GM19351 (cell line): ENCODE measurements around the gene CBX6.
"Not testable (repeated sequence)": the region's sequence is repeated elsewhere in the genome, so short reads cannot be mapped to it uniquely, and the experiment has no call there.

Source experiments
- ATAC-seq: cut with Tn5 transposase; IDR thresholded peaks from one replicate; pipeline ENCODE4 v1.9.1; 2021; ENCODE audit warnings: mild to moderate bottlenecking, moderate library complexity; ENCODE audit not compliant: unreplicated experiment

CBX6 gene

DNA sequence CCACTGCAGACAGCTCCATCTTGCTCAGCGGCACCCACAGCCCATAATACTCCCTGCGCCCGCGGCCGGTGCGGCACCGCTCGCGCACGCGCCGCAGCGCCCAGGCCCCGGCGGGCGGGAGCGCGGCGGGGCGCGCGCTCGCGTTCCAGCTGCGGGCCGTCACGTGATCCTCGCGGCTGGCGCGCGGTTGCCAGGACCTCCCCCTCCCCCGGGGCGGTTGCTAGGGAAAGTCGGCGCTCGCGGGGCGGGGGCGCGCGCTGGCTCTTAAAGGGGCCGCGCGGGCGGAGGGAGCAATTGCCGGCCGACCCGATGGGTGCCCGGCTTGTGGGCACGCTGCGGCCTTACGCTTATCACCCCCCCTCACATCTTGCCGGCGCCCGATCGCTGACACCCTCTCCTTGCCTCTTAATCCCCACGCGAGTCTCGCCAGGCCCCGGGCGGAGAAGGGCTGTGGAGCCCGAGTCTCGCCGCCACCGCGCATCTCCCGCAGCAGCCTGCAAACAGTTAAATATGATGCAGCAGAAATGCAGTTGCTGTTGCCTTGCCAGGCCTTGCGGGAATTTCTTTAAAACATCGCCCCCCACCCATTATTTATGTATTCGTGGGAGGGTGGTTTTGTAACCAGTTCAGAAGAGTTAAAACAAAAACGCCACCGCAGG is at the start of gene CBX6:
CBX6 (minus strand) TSS at position 45 of the 659 bp plus-strand sequence; CDS start at position 19, 26 bp downstream.
- ATAC-seq, result peak; percentile 54

DNA sequence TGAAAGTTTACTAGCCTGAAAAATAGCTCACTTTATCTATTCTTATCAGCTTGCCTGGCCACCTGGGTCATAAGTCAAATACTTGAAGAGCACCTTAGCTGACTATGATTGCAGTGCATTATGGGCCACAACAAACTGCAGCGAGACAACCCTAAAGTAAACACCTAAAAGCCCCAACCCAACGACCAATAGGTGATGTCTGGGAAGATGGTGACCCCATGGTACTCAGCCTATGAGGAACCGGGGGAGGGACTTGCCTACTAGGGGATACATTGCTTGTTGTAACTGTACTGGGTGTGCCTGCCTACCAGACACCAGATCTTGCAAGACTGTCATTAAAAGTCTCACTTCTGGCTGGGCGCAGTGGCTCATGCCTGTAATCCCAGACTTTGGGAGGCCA is 49.8 kb upstream of the CBX6 start:
- no peak for ATAC-seq

DNA sequence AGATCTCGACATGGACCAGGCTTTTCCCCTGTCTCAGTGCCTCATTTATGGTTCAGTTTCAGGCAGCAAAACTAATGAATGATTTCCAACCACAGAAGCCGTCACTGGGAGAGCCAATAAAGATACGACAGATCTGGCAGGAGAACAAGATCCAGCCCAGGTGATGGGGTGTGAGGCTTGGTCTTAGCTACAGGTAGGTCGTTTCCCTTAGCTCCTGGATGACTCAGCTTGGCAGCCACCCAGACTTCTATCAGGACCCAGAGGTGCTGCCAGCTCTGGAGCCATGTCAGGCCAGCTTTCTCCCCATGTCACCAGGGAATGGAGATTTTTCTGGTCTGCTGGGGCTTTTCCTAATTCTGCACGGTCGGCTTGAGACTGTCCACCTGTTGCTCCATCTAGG is 49.1 kb upstream of the CBX6 start:
- no peak for ATAC-seq

DNA sequence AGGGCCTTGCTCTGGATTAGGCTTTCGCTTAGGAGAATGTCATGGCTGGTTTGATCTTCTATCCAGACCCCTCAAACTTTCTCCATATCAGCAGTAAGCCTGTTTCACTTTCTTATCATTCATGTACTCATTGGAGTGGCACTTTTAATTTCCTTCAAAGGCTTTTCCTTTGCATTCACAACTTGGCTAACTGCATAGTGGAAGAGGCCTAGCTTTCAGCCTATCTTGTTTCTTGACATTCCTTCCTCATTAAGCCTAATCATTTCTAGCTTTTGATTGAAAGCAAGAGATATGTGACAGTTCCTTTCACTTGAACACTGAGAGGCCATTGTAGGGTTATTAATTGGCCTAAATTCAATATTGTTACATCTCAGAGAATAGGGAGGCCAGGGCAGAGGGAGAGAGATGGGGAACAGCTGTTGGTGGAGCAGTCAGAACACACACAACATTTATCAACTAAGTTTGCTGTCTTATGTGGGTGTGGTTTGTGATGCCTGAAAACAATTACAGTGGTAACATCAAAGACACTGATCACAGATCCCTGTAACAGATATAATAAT is 47.7 kb upstream of the CBX6 start:
- ATAC-seq, result no peak

DNA sequence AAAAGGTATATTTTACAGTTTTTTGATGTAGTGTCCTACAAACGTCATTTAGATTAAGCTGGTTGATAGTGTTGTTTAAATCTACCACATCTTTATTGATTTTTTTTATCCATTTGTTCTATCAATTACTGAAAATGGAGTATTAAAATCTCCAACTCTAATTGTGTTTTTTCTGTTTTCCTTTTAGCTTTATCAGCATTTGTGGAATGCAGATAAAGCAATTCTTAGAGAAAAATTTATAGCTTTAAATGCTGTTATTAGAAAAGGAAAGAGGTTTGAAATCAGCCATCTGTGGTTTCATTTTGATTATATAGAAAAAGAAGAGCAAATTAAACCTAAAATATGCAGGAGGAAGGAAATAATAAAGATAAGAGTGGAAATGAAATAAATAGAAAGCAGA is 39.4 kb upstream of the CBX6 start:
- no peak for ATAC-seq

DNA sequence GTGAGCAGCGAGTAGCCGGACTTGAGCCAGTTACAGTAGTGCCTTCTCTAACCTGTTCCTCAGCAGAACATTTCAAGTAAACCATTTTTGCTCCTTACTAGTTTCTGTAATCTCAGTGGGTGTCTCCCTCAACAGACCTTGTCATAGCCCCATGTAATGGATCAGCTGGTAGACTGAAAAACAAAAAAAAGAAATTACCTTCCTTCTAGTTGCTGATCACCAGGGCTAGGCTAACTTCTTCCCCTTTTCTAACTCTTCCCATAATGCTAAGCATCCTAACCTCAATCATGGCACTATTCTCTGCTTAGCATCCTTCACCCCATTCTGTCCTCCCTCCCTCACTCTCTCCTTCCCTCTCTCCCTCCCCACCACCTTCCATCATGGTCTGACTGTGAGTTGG is 35.8 kb upstream of the CBX6 start:
- ATAC-seq, result no peak

DNA sequence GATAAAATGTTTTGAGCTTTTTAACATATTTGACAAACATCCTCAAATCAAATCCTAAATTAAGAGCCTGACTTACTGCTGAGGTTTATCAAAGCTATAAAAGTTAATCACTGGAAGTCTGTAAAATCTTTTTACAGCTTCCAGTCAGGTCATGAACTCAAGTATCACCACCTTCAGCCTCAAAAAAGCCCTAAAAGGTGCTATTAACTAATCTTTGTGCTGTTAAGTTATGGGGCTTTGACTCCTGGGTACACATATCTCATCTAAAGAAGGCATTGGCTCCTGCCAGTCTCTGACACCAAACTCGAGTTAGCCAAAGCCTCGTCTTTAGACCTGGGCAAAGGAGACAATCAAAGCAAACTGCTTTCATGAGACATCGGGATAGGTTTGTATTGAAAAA is 34.0 kb upstream of the CBX6 start:
- no peak for ATAC-seq

DNA sequence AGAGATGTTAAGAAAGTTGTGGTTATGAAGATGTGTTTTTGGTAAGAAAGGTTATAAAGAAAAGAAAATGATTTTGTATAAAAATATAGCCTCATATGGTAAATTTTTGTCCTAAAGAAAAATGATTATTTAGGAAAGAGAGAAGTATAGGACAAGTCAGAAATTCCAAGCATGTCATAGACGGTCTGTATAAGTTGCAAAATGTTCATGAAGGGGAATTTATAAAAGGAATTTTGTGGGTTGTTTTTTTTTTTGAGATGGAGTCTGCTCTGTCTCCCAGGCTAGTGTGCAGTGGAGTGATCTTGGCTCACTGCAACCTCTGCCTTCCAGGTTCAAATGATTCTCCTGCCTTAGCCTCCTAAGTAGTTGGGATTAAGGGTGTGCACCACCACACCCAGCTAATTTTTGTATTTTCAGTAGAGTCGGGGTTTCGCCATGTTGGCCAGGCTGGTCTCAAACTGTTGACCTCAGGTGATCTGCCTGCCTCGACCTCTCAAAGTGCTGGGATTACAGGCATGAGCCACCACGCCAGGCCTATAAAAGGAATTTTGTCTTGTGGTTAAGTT is 32.1 kb upstream of the CBX6 start:
- not testable (repeated sequence) for ATAC-seq

DNA sequence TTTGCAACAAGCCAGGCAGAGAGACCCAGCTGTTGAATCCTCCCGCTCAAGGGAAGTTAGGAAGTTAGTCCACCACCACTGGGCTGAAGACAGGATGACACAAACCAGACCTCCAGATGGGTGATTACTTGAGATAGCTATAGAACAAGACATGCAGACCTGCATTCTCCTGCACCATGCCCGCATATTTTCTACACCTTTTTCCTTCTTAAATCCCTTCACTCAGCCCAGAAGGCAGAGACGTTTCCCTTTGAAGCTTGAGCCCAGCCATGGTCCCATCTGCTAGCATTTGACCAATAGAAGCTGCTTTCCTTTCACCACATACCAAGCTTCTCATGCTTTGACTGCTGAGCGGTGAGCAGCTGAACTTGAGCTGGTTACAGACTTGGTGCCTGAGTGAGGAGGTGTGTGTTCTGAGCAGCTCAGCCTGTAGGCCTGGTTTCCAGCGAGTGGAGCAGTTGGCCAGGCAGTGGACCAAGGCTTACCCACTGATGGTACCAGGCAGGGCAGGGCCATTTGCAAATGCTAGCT is 29.2 kb upstream of the CBX6 start:
- no peak for ATAC-seq

DNA sequence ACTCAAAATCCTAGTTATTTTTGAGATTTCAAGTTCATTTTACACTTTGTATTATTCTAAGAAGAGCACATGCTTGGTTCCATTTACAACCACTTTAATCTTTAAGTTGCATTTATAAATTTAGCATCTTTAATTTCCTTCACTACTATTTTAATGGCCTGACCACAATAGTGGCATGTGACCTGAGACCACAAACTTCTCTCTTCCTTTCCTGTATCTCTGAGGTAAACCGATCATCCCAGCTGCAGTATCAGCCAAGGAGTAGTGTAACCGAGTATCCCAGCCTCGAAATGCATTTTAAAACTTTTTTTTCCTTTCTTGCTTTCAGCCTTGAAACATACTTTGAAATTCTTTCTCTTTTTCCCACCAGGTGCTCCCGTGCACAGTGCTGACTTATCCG is 28.7 kb upstream of the CBX6 start:
- ATAC-seq, result no peak

DNA sequence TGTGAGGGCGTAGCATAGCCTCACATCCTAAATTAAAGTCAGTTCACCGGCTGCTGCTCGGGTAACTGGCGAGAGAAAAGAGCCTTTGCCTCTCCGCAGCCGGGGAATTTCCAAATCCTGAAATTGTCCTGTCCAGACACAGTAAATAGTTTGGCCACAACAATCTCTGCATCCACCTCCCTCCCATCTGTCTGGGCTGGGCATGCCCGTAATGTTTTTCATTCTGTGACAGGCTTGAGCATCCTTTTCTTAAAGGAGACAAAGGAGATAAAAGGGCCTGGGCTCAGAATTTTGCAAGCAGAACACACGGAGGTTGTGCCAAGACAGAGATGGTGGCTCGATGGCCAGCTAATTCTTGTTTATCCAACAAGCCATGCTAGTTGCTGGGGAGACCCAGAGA is 19.2 kb upstream of the CBX6 start:
- ATAC-seq, result no peak

DNA sequence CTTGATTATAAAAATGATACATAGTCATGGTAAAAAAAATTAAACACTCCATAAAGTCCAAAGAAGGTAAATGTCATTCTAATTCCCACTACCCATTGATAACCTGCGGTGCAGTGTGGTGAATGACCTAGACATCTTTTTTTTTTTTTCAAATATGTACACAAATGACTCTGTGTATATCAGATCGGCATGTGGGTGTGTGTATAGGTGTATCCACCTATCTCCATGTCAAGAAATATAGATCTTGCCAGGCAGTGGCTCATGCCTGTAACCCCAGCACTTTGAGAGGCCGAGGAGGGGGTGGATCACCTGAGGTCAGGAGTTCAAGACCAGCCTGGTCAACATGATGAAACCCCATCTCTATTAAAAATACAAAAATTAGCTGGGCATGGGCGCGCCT is 18.4 kb upstream of the CBX6 start:
- no peak for ATAC-seq

DNA sequence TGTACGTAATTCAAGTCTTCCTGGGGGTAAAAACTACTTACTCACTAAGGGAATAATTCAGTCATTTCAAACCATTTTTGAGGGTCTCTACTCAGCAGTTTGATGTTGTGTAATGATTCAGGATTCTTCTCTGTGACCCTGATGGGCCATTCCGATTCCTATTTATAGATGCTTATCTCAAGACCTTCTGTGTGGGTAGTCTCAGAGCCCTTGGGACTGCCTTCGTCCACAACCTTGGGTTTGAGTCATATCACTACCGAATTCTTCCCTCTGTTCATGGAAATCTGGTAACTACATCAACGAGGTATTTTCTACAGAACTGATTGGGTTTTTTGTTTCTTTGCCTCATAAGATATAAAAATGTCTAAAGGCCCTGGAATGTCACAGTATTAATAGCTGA is 14.3 kb upstream of the CBX6 start:
- no peak for ATAC-seq

DNA sequence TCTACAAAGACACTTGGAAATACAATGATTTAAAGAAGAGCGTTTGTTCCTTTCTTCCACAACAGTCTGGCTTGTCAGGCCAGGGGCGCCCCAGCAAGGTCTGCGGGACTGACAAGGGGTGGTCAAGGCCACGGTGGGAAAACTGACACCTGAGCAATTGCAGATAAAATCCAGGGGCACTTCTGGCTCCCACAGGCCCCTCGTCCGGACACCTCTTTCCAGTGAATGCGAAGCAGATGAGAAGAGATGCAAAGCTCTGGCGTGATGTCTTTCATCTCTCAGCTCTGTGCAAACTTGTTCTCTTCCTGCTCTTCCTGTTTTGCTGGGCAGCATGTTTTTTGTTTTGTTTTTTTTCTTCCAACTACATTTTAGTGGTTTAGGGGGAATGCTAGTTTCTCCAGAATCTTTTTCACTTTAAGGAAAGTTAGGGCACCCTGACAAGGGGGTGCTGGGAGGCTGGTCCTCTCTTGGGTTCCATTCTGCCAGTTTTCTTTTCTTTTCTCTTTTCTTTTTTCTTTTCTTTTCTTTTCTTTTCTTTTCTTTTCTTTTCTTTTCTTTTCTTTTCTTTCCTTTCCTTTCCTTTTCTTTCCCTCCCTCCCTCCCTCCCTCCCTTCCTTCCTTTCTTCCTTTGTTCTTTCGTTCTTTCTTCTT is 11.1 kb upstream of the CBX6 start:
- no peak for ATAC-seq

DNA sequence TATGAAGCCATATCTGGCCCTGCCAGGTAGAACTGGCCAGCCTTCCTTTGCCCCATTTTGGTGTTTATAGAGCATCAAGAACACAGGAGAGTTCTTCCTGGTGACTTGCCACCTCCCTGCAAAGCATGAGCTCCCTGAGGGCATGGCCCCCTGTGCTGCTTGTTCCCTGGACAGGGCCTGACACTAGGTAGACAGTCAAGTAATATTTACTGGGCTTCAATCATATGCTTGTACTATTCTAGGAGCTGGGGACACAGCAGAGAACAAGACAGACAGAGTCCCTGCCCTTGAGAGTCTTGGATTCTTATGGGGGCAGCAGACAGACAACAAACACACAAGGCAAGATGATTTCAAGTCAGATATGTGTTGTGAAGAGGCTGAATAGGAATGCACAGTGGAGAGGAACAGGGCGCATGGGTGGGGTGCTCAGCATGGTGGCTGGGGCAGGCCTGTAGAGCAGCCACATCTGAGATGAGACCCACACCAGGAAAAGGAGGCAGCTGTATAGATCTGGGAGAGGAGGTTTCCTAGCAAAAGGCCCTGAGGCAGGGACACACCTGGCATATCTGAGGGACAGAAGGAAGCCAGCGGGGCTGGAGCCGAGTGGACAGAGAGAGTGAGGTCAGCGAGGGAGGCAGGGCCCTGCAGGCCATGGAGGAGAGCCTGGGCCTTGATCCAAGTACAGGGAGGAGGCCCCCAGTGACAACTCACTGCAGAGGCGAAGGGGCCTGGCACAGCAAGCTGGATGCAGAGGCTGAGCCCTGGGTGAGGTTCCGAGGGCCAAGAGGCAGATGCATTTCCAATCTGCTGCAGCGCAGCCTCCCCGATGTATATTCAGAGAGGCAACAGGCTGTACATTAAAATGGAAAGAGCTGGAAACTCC is 10.2 kb upstream of the CBX6 start:
- no peak for ATAC-seq

DNA sequence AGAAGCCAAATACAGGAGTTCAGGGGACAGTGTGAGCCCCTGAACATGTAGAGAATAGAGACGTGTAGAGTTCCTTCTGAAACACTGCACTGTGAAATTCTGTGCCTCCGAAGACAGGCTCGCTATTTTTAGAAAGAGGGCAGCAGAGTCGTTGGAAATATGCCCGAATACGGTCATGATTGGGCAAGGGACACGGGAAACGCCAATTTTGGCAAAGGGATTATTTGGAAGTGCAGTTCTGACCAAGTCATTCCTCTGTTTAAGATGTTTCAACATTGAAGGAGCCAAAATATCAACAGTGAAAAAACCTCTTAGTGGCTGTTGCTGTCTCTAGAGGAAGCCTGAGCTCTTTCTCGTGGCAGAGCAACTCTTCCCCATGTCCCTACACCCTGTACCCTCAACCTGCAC is 9.5 kb upstream of the CBX6 start:
- ATAC-seq, result no peak

DNA sequence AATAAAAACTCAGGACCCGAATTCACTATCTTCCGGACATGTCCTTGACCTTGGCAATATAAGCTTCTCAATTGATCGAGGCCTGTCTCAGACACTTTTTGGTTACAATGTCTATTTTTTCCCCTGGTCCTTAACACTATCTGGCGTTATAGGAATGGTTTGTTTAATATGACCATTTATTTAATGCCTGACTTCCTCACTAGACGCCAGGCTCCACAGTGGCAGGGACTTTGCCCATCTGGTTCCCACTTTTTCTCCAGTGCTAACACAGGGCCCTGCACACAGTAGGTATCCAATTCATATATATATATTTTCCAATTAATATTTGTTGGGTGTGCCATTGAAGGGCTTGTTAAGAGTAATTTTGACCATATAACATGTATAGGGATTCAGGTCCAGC is 7.9 kb upstream of the CBX6 start:
- ATAC-seq, result no peak

DNA sequence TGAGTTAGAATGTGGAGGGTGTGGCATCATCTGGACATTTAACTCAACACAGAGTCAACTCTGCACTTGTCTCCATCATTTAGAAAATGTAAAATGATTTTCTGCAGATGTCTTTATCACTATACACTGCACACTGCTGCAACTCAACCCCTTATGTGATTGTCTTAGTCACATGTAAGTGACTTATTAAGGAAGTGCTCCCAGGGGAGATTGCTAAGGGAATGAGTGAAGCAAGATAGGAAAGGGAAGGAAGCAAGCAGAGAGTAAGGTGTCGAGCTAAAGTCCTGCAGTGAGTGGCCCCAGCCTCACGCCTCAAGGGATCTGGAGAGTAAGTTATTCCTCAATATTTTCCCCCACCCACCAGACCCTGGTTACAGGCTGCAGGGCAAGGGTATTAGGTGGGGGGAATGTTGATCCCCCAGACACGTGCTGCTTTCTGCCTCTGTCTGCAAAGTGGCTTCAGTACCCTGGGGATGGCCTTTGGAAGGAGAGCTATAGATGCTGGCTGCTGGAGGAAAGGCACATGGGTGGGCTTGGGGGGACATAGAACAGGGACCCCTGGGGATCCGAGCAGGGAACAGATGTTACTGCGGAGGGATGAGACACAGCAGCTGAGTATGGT is 7.2 kb upstream of the CBX6 start:
- ATAC-seq, result no peak

DNA sequence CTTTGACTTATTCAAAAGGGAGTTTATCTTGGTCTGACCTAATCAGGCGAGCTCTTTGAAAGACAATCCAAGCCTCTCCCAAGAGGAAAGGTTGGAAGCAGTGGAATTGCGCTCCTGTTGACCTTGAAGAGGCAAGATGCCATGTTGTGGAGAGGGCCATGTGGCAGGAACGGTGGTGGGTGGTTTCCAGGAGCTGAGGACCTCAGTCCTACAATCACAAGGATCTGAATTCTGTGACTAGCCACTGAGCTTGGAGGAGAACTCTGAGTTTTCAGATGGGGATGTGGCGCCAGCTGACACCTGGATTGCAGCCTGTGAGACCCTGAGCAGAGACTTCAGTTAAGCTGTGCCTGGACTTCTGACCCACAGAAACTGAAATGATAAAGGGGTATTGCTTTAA is 6.0 kb upstream of the CBX6 start:
- no peak for ATAC-seq

DNA sequence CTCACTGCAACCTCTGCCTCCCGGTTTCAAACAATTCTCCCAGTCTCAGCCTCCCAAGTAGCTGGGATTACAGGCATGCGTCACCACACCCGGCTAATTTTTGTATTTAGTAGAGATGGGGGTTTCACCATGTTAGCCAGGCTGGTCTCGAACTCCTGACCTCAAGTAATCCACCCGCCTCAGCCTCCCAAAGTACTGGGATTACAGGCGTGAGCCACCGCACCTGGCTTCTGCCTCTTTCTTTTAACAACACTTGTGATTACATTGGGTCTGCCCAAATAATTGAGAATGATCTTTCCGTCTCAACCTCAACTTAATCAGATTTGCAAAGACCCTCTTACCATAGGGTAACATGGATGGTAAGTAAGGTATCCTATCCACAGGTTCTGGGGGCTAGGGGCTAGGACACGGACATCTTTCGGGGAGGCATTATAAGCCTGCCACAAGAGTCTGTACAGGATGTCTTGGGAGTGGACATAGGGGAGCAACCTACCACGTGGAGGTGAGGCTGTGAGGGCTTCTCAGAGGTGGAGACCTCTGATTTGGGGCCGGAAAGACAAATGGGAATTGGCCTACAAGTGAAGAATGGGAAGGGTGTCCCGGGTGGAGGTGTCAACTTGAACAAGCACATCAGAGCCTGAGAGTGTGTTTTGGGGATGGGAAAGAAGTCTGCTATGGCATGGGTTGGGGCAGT is 2.7 kb upstream of the CBX6 start:
- no peak for ATAC-seq
